Measurements from ENCODE around the gene DOK5.
"Not testable (repeated sequence)": the region's sequence is repeated elsewhere in the genome, so short reads cannot be mapped to it uniquely, and the experiment has no call there.

Gene DOK5

GRCh38 chr20:54472607-54473006 lies 2.8 kb upstream of the DOK5 start:
- DNase-seq: no peak

GRCh38 chr20:54473340-54473739 lies 2.1 kb upstream of the DOK5 start:
- no peak for DNase-seq

GRCh38 chr20:54474046-54474445 lies 1.3 kb upstream of the DOK5 start:
- DNase-seq: no peak

GRCh38 chr20:54474866-54475265 lies 527 bp upstream of the DOK5 start:
- no peak for DNase-seq

- DNase-seq: no peak
These were observed 996 bp downstream of the DOK5 start for GRCh38 chr20:54476169-54477009.

GRCh38 chr20:54477191-54477955 lies 2.0 kb downstream of the DOK5 start:
- DNase-seq: no peak

GRCh38 chr20:54479138-54479906 lies 3.9 kb downstream of the DOK5 start:
- no peak for DNase-seq

- not testable (repeated sequence) for DNase-seq
These were observed 4.5 kb downstream of the DOK5 start for GRCh38 chr20:54479937-54480336.

- no peak for DNase-seq
These were observed 6.0 kb downstream of the DOK5 start for GRCh38 chr20:54481442-54481841.

GRCh38 chr20:54485631-54486030 lies 10.2 kb downstream of the DOK5 start:
- DNase-seq: no peak

- no peak for DNase-seq
These were observed 11.2 kb downstream of the DOK5 start for GRCh38 chr20:54486585-54486984.

- DNase-seq: no peak
These were observed 13.0 kb downstream of the DOK5 start for GRCh38 chr20:54488442-54488841.

- no peak for DNase-seq
These were observed 16.1 kb downstream of the DOK5 start for GRCh38 chr20:54491506-54491905.

GRCh38 chr20:54494303-54495006 lies 19.1 kb downstream of the DOK5 start:
- no peak for DNase-seq

GRCh38 chr20:54497931-54498718 lies 22.7 kb downstream of the DOK5 start:
- no peak for DNase-seq

- DNase-seq: no peak
These were observed 23.7 kb downstream of the DOK5 start for GRCh38 chr20:54499111-54499510.

- no peak for DNase-seq
These were observed 26.8 kb downstream of the DOK5 start for GRCh38 chr20:54502179-54502578.

- DNase-seq: no peak
These were observed 31.2 kb downstream of the DOK5 start for GRCh38 chr20:54506643-54507042.

GRCh38 chr20:54510541-54511129 lies 35.2 kb downstream of the DOK5 start:
- DNase-seq: no peak

- DNase-seq: no peak
These were observed 37.3 kb downstream of the DOK5 start for GRCh38 chr20:54512694-54513093.

GRCh38 chr20:54514028-54514607 lies 38.7 kb downstream of the DOK5 start:
- DNase-seq: no peak

All from bone marrow (tissue), 2 donors.